ENCODE data around the gene CHRD.

- TF ChIP-seq EZH2phosphoT487 (IDR thresholded peaks at IDR 0.05; ENCODE audit: borderline replicate concordance, low read depth) = no peak
- no peak for TF ChIP-seq CTCF (IDR thresholded peaks at IDR 0.05)
- TF ChIP-seq REST (IDR thresholded peaks at IDR 0.05; ENCODE audit: low read depth, low read length) = no peak
These were observed 7.4 kb downstream of the CHRD start for GRCh38 chr3:184387174-184387714.
